ENCODE measurements around the gene CAMTA1.

GRCh38 chr1:6928106-6928885 is 143.0 kb downstream of the CAMTA1 start:
- TF ChIP-seq CTCF (conservative IDR thresholded peaks at IDR 0.05; ENCODE audit: low read depth, low read length) (no peak), EZH2 (IDR thresholded peaks at IDR 0.05; ENCODE audit: borderline replicate concordance, low read depth, low read length, poor library complexity, severe bottlenecking) (no peak)

Data from A673 (cell line).